ENCODE data around the gene PROX2. TPM values are rescaled to one million over a fixed set of nuclear protein-coding genes. Genes with fewer than 3 reads are reported as not detected.
A peak's percentile ranks its signal among the peaks of the same experiment; 100 is the strongest.

The PROX2 gene
- total RNA-seq, 1 donor from 2014 or later, result not detected

DNA sequence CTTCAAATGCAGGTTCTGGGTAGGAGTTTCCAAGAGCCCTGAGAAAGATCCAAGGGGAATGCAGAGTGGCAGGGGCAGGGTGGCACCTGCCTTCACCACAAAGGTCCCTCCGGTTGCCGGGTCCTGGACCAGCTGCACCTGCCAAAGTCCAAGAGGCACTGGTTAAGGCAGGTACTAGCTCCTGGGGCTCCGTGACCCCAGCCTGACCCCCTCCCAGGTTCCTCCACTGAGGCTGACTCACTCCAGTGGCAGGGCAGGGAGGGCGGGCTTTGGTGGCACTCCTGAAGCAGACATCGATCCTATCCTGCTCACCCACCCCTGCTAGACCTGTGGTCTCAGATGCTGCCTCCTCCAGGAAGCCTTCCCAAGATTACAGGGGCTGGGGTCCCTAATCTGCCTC, 35.8 kb upstream of the PROX2 start:
- DNase-seq (ENCODE audit: missing footprints) (no peak), ATAC-seq (no peak)
- intact Hi-C loops (cut with DNase I), result no loop called here

DNA sequence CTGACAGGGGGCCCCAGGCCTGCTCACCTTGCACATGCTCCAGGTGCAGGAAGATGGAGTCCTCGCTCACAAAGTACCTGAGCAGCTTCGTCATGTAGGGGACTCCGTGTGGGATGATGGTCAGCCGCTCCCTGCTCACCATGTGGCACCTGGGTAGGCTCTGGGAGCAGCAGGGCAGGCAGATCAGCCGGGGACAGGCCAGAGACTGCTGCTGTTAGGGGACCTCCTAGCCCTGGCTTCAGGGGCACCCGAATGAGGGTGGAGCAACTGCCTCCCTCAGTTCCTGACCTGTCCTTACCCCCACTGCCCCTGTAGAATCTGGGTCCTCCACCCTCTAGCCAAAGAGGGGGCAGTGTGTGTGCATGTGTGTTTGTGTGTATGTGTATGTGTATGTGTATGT, 35.3 kb upstream of the PROX2 start:
- ATAC-seq (no peak), DNase-seq (ENCODE audit: missing footprints) (no peak)
- intact Hi-C loops (cut with DNase I), result no loop called here

DNA sequence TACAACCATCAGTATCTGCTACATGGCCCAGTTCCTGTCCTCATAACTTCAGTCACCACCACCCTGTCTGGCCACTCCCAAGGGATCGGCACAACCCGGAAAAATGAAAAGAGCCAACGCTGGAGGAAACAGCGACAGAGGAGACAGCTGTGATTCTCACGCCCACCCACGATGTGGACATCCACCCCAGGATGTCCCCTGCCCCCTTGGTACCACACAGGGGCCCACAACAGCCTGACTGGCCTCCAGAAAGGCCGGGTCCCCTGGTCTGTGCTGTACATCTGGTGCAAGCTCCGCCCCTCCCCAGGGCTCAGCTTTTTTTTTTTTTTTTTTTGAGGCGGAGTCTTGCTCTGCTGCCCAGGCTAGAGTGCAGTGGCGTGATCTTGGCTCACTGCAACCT, 34.6 kb upstream of the PROX2 start:
- intact Hi-C loops (cut with DNase I), result no loop called here
- no peak for DNase-seq (ENCODE audit: missing footprints)
- ATAC-seq, result no peak

DNA sequence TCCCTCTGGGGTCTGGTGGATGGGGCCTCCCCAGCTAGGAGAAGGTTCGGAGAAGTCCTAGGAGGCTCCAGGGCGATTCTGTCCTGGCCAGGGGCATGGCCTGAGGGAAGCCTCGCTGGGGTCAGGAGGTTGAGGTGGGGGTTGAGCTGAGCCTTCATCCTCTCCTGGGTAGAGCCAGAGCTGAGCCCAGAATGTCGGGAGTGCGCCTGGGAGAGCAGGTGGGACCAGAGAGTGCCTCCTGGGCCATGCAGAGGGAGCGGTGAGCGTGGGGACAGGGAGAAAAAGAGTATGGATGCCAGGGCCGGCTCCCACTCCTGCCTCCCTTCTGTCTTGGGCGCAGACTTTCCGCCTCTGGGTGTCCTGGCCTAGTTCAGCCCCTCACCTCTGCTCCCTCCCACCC, 34.0 kb upstream of the PROX2 start:
- DNase-seq (ENCODE audit: missing footprints) (no peak), ATAC-seq (no peak)
- intact Hi-C loops (cut with DNase I), result no loop called here

DNA sequence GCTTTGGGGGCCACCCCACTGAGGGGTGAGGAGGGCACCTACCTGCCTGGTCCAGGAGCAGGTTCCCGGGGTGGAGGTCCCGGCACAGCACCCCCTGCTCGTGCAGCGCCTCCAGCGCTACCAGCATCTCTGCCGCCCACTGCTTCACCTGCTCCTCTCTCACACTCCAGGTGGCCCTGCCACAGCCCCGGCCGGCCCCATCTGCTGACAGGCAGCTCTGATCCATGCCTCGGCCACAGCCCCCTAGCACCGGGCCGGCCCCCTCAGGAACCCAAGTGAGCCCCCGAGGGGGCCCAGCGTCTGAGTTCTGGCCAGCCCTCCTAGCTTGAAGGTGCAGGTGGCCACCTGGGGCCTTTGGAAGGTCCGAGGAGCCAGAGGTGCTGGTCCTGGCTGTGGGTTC, 33.6 kb upstream of the PROX2 start:
- intact Hi-C loops (cut with DNase I), result no loop called here
- DNase-seq (ENCODE audit: missing footprints) (no peak), ATAC-seq (no peak)

DNA sequence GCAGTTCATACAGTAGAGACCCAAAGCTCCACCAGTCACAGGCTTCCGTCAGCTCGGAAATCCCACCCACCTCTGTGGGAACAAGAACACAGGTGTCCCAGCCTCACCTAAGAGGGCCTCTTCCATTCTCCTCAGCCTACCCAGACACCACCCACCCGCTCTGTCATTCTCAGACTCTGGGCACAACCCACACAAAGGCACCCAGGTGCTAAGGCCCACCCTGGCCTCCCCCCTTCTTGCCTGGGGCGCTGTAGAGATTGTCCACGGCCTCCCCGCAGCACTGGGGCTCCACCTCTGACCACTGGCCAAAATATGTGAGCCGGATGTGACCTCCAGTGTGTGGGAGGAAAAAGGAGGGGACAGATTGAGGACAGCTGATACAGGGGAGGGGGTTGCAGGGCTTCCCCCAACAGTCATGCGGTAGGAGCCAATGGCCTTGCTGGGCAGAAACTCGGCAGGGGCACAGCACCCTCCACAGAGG, 33.0 kb upstream of the PROX2 start:
- intact Hi-C loops (cut with DNase I), result no loop called here
- ATAC-seq (no peak), DNase-seq (ENCODE audit: missing footprints) (no peak)

DNA sequence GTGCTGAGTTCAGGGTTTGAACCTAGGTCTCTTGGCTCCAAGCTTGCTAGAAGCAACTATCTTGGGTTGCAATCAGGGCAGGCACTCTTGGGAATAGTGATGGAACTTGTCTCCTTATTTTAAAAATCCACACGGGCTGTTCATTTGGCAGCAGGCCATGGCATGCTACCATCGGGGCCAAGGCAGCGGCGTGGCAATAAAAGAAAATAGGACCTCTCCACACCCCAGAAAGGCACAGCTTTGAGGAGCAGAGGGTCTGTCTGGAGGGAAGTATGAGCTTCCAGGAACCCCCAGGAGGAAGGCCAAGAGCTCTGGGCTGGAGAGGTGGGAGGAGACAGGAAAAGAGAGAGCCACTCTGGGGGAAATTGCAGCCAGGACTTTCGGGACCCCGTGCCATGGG, 31.8 kb upstream of the PROX2 start:
- ATAC-seq (no peak), DNase-seq (ENCODE audit: missing footprints) (no peak)
- intact Hi-C loops (cut with DNase I), result no loop called here

DNA sequence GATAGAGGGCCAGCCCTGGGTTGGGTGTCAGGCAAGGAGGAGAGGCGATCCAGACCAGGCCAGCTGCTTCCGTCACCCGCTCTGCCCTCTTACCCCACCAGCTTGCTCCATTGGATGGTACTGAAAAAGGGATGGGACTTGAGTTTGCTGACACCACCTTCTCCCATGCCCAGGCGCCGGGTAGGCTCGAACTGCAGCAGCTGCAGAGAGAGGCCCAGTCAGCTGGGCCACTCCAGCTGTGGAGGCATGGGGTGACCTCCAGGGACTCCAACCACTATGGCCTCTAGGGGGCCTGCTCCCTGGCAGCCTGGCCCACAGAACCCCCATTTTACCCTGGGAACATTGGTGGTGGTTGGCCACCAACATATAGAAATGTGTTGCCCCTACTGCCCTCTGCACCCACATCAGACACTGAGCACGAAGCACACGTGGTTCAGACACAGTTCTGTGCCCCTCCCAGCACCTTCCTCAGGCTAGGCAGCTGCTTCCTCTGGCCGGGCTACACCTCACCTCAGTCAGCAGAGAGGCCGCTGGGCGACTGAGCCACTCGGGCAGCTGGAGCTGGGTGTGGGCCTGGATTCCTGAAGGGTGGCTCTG, 31.1 kb upstream of the PROX2 start:
- intact Hi-C loops (cut with DNase I), result no loop called here
- DNase-seq (ENCODE audit: missing footprints) (no peak), ATAC-seq (no peak)

DNA sequence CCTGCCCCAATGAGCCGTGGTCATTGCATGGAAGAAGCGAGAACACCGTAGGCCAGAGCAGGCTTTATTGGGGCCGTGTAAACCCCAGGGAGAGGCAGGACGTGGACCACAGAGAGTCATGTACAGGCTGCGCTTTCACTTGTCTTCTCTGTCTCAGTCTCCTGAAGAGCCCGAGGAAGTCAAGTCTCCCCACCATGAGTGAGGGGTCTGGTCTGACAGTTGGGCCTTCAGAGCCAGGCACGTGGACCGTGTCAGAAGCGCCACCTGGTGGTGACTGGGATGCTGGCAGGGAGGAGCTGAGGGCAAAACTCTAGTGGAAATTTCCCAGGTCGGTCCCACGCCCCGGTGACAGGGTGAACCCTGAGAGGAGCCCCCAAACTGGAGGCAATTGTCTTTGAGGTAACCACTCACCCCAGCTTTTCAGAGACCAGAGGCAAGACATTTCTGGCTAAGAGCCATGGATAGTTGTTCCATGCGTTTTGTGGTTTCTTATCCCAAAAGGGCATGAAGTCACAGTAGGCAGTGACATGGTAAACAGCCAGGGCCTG, 29.7 kb upstream of the PROX2 start:
- peak; percentile 54 for ATAC-seq
- intact Hi-C loops (cut with DNase I), result loop anchor here (1.0 kb wide), 1 partner anchor 44 kb away; no protein-coding TSS in a partner anchor
- peak; percentile 79 for DNase-seq (ENCODE audit: missing footprints)

DNA sequence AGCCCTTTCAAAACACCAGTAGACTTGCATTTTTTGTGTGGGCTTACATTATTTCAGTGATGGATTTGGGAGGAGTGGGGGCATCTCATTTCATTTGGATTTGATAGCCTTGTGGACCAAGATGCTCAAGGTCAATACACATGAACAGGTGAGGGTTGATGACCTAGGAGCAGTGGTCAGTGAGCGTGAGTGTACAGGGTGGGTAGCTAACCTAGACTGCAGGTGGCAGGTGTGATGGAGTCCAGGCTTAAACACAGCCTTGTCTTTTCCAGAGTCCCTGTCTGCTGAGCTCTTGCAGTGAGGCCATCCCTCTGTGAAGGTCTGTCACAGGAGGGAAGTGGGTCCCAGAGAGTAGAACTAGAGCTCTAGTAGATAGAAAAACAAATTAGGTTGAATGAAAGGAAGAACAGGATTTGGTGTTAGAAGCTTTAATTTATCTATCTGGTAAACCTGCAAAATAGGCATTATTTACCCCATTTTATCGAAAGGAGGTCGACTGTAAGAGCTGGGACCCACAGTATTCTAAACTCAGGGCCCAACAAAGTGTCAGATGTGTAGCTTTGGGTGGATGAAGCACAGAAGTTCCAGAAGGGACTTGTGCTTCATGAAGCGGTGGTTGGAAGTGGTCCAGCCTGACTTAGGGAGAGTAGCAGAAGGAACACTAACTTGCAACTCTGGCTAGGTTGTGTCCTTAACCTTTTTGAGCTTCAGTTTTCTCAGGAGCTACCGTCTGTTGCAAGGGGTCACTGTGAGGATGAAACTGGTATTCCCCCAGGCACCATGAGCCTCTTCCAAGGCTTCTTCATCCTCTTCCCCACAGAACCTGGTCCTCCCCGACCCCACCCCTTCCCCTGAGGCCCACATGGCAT, 28.9 kb upstream of the PROX2 start:
- DNase-seq (ENCODE audit: missing footprints), result no peak
- intact Hi-C loops (cut with DNase I), result loop anchor here (1.0 kb wide), 1 partner anchor 44 kb away; no protein-coding TSS in a partner anchor

DNA sequence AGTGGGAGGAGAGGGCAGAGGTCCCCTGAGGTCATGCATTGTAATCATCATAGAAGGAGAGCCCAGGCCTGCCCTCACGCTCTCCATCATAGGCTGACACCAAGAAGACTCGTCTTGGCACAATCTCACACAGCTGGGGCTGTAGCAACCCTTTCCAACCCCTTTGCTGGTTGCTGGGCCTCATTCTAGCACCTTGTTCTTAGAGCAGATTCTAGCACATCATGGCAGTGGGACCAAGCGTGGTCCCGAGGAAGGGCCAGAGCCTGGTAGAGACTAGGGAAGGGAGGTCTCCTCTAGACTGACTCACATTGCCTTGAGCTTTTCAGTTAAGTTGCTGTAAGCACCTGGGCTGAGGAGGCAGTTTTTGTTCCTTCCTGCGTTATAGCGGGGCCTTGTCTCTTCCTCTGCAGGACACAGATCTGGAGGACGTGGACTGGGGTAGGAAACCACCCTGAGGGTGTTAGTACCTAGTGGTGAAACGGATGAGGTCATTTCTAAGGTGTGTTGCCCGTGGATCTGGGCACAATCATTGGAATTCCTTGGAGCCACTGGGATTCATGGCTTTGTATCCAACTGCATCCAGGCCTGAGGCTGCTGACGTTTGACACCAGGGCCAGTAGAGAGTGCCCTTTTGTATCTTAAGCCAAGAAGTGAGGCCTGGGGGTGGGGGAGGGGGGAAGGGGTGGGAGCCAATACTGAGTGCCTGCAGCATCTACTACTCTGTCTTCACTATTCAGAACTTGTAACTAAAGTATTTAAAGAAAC, 27.2 kb upstream of the PROX2 start:
- ATAC-seq (no peak), DNase-seq (ENCODE audit: missing footprints) (no peak)
- intact Hi-C loops (cut with DNase I), result no loop called here

More for the DNA sequence above, 28.9 kb upstream of the PROX2 start:
- ATAC-seq, result no peak

DNA sequence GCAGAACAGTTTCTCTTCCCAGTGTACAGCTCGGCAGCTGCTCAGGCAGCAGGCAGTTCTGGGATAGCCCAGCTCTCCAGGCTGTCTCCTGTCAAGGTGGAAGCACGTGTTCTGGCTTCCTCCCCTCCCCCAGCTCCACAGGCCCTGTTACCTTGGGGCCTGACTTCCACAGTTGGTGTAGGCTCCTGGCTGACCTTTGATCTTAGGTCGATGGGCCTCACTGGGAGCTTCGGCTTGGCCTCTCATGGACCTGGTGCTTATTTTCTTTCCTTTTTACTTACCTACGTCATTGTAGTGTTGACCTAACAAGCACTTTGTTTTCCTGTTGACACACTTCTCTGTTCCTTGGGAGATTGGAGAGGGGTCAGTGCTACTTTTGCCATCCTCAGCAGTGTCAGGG, 22.7 kb upstream of the PROX2 start:
- DNase-seq (ENCODE audit: missing footprints) (no peak), ATAC-seq (no peak)
- intact Hi-C loops (cut with DNase I), result no loop called here

DNA sequence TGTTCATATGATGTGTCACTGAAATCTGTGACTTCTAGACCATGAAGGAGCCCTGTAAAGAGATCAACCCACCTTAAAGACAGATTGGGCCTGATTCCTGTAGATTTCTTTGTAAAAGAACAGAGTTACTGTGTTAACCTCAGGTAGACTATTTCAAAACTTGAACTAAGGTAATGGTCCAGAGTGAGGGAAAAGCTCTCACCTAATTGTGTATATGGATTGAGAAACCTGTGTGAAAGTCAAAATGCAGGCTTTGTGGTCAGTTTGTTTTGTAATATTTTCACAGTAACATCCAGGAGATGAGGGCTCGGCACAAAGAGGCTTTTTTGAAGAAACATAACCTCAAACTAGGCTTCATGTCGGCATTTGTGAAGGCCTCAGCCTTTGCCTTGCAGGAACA, 22.1 kb upstream of the PROX2 start:
- no peak for DNase-seq (ENCODE audit: missing footprints)

DNA sequence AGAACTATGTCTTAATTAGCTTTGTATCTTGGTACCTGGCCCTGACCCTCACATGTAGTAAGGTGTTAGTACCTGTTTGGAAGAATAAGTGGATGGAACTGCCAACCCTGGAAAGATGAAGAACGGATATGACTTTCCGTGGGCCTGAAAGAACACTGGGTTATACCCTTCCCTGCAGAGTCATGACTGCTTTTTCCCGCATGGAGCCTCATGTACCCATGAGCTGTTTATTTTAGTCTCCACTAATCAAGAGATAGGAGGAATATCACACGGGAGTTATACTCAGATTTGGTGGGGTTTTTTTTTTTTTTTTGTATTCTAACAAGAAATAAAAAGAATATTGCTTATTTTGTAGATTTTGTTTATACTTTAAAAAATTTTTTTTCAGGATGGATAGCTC, 21.7 kb upstream of the PROX2 start:
- intact Hi-C loops (cut with DNase I), result no loop called here
- ATAC-seq, result no peak
- DNase-seq (ENCODE audit: missing footprints), result no peak

More for the DNA sequence above, 22.1 kb upstream of the PROX2 start:
- no peak for ATAC-seq
- intact Hi-C loops (cut with DNase I), result no loop called here

DNA sequence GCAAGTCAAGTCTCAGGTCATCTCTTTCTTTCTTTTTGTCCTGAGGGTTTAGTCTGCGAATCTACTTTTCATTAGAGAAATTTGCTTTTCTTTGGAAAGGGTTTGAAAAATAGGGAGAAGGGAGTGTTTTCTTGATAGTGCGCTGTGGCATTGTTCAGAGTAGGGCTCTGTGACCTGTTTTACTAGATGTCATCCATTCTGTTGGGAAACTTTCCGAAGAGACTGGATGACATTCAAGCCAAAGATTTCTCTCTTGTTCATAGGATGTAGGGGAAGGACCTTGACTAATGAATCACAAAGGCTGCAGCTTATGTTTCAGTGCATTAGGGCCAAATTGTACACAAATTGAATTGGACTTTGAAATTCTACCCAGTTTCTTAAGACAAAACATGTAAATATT, 20.5 kb upstream of the PROX2 start:
- ATAC-seq (no peak), DNase-seq (ENCODE audit: missing footprints) (no peak)
- intact Hi-C loops (cut with DNase I), result no loop called here

DNA sequence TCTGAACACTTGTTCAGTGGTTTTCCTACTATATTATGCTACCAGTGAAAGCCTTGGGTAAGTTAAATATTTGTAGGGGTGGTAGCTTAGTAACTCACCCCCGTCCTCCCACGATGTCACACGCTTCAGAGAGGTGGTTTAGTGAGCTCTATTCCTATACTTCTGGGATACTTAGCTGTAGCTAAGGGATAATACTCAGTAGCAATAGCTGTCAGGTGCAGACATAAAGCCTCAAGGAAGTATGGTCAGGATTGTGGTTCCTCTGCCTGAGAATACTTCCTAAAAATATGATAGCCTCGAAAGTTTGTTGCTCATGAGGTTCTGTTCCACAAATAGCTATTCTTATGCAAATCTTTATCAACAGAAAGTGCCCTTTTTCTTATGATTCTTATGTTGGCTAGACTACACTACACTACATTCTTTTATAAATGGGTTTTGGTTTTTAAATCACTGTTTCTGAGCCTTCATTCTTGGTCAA, 17.7 kb upstream of the PROX2 start:
- no peak for ATAC-seq
- intact Hi-C loops (cut with DNase I), result no loop called here
- DNase-seq (ENCODE audit: missing footprints), result no peak

DNA sequence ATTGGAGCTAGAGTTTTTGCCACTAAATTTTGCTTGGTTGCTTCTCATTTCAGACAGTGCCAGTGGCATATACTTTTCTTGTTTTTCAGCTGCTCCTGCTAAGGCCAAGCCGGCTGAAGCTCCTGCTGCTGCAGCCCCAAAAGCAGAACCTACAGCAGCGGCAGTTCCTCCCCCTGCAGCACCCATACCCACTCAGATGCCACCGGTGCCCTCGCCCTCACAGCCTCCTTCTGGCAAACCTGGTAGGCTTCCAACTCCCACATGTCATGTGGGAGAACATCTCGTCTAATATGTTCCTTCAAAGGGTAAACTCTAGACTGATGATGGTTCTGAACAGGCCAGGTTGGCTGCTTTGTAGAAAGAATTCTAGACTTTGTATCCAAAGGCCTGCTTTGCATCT, 16.8 kb upstream of the PROX2 start:
- intact Hi-C loops (cut with DNase I), result no loop called here
- ATAC-seq, result no peak
- DNase-seq (ENCODE audit: missing footprints), result no peak

DNA sequence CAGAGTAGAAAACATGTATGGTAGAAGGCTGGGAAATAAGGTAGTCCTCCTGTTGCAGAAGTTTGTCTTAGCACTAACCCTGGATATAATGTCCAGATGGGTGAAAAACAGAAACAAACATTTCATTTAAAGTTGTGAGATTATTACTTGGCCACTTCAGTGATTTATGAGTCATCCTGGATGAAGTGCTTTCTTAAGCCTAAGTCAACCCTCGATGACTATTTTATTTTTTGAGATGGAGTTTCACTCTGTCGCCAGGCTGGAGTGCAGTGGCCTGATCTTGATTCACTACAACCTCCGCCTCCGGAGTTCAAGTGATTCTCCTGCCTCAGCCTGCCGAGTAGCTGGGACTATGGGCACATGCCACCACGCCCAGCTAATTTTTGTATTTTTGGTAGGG, 15.9 kb upstream of the PROX2 start:
- ATAC-seq, result no peak
- intact Hi-C loops (cut with DNase I), result no loop called here
- no peak for DNase-seq (ENCODE audit: missing footprints)

DNA sequence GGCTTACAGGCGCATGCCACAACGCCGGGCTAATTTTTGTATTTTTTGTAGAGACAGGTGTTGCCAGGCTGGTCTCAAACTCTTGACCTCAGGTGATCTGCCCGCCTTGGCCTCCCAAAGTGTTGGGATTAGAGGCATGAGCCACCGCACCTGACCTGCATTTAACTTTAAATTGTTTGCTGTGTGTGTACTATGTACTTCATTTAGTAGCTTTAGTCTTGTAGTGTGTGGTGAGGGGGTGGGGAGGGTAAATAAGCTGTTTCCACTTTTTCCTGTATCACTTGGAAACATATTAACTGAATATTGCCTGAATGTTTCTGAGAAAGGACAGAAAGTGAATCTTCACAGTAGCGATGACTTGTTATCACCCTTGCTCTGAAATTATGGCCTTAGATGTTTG, 14.3 kb upstream of the PROX2 start:
- ATAC-seq, result no peak
- DNase-seq (ENCODE audit: missing footprints), result no peak
- intact Hi-C loops (cut with DNase I), result no loop called here
